H1 (cell line): ENCODE data around the gene STXBP6. TPM values are rescaled to one million over a fixed set of nuclear protein-coding genes. Genes with fewer than 3 reads are reported as not detected.

ENCODE experiments used
- CTCF ChIA-PET: fragments of 300-600 bp; sonication (Branson Sonifier 250); formaldehyde crosslinking; loops from one replicate; lab custom pipeline; 2021; ENCODE audit not compliant: partially characterized antibody; lab: Charles Lee
- POLR2A ChIA-PET: fragments of 300-600 bp; sonication (Branson Sonifier 250); formaldehyde crosslinking; loops from one replicate; lab custom pipeline; 2021; ENCODE audit warnings: inconsistent platforms; ENCODE audit not compliant: partially characterized antibody; lab: Charles Lee
- DNase-seq, 2 experiments: peaks; one replicate each; pipeline versions ENCODE4 v3.0.0 to v3.0.0-alpha.2; 2010 to 2022; ENCODE audit warnings: low spot score in 2 of 2, low read depth in 1 of 2, mixed read lengths in 1 of 2
- FAIRE-seq: peaks from 2 replicates; lab custom pipeline; 2011; peaks lifted over from hg19 to GRCh38; lab: Jason Lieb, UNC
- H2AFZ ChIP-seq: 2 replicates; pipeline ENCODE4 v1.8.1; 2012; ENCODE audit warnings: low read length, inconsistent platforms
- H2AK5ac ChIP-seq: 2 replicates; pipeline ENCODE4 v1.6.1; 2013; ENCODE audit warnings: low read depth, low read length
- H2BK120ac ChIP-seq: replicated peaks from 2 replicates; pipeline ENCODE3; 2013; ENCODE audit warnings: low read depth, low read length, inconsistent platforms
- H2BK12ac ChIP-seq: 2 replicates; pipeline ENCODE4 v1.6.1; 2013; ENCODE audit warnings: low read depth, low read length
- H2BK15ac ChIP-seq: 2 replicates; pipeline ENCODE4 v1.6.1; 2013; ENCODE audit warnings: low read length
- H2BK20ac ChIP-seq: 2 replicates; pipeline ENCODE4 v1.6.1; 2013; ENCODE audit warnings: low read length
- H2BK5ac ChIP-seq: 2 replicates; pipeline ENCODE4 v1.6.1; 2013; ENCODE audit warnings: low read depth, low read length
- H3K14ac ChIP-seq: 2 replicates; pipeline ENCODE4 v1.6.1; 2013; ENCODE audit warnings: inconsistent platforms; ENCODE audit not compliant: insufficient read length
- H3K18ac ChIP-seq: 2 replicates; pipeline ENCODE4 v1.6.1; 2013; ENCODE audit warnings: low read length; ENCODE audit errors: extremely low read depth
- H3K23ac ChIP-seq: 2 replicates; pipeline ENCODE4 v1.6.1; 2013; ENCODE audit warnings: inconsistent platforms; ENCODE audit not compliant: insufficient read length
- H3K23me2 ChIP-seq: 2 replicates; pipeline ENCODE4 v1.6.1; 2013; ENCODE audit warnings: low read depth, low read length
- H3K27ac ChIP-seq: 2 replicates; pipeline ENCODE4 v1.6.1; 2011; ENCODE audit warnings: low read depth, low read length, inconsistent platforms
- H3K27me3 ChIP-seq, 4 experiments: replicated peaks in 1 of 4; 1 replicate in 1 of 4; 2 replicates in 3 of 4; pipeline versions ENCODE4 v1.6.1 to v1.8.1; 2011 to 2013; ENCODE audit warnings: low read length in 3 of 4, mild to moderate bottlenecking in 3 of 4, inconsistent platforms in 2 of 4, mixed read lengths in 2 of 4, moderate library complexity in 1 of 4; ENCODE audit not compliant: control insufficient read depth in 3 of 4, insufficient read depth in 3 of 4; ENCODE audit errors: extremely low read depth in 1 of 4
- H3K36me3 ChIP-seq, 4 experiments: 2 replicates each; pipeline versions ENCODE4 v1.6.1 to v1.8.1; 2011 to 2013; ENCODE audit warnings: mild to moderate bottlenecking in 4 of 4, low read length in 3 of 4, moderate library complexity in 2 of 4, control low read depth in 1 of 4, inconsistent platforms in 1 of 4; ENCODE audit not compliant: insufficient read depth in 4 of 4, control insufficient read depth in 2 of 4
- H3K4ac ChIP-seq: replicated peaks from 2 replicates; pipeline ENCODE3; 2013; ENCODE audit warnings: low read length, low read depth, mixed read lengths, inconsistent platforms; ENCODE audit not compliant: insufficient read length
- H3K4me1 ChIP-seq, 4 experiments: replicated peaks in 1 of 4; 1 replicate in 1 of 4; 2 replicates in 3 of 4; pipeline versions ENCODE4 v1.6.1 to v1.8.1; 2011 to 2013; ENCODE audit warnings: low read length in 3 of 4, inconsistent platforms in 2 of 4, mixed read lengths in 1 of 4; ENCODE audit not compliant: insufficient read depth in 4 of 4, control insufficient read depth in 3 of 4
- H3K4me2 ChIP-seq, 2 experiments: 2 replicates each; pipeline versions ENCODE4 v1.6.1 to v1.8.1; 2011 to 2013; ENCODE audit warnings: low read depth in 2 of 2, low read length in 2 of 2, control low read depth in 1 of 2, inconsistent platforms in 1 of 2, mild to moderate bottlenecking in 1 of 2; ENCODE audit not compliant: insufficient read depth in 1 of 2
- H3K4me3 ChIP-seq, 4 experiments: fragments of 200-600, 300-600 bp in 1 of 4; sonication (generic), shearing (Covaris generic), sonication (Bioruptor Twin) in 1 of 4; 2 replicates each; pipeline versions ENCODE4 v1.5.1 to v1.8.1; 2011 to 2016; ENCODE audit warnings: low read length in 4 of 4, low read depth in 3 of 4, control low read depth in 2 of 4, inconsistent platforms in 2 of 4, mild to moderate bottlenecking in 2 of 4, mixed read lengths in 1 of 4, moderate library complexity in 1 of 4; ENCODE audit not compliant: insufficient read depth in 2 of 4; ENCODE audit errors: extremely low read depth in 1 of 4
- H3K56ac ChIP-seq: replicated peaks from 2 replicates; pipeline ENCODE3; 2013; ENCODE audit warnings: low read depth, mild to moderate bottlenecking, mixed read lengths, low read length, inconsistent platforms; ENCODE audit not compliant: insufficient read length
- H3K79me1 ChIP-seq: 2 replicates; pipeline ENCODE4 v1.6.1; 2013; ENCODE audit warnings: low read depth, low read length, control low read depth
- H3K79me2 ChIP-seq, 2 experiments: 2 replicates each; pipeline versions ENCODE4 v1.6.1 to v1.8.1; 2012 to 2013; ENCODE audit warnings: low read length in 2 of 2, mild to moderate bottlenecking in 2 of 2, inconsistent platforms in 1 of 2; ENCODE audit not compliant: insufficient read depth in 2 of 2, control insufficient read depth in 1 of 2
- H3K9ac ChIP-seq, 4 experiments: replicated peaks in 1 of 4; 1 replicate in 1 of 4; 2 replicates in 3 of 4; pipeline versions ENCODE4 v1.6.1 to v1.8.1; 2011 to 2013; ENCODE audit warnings: low read depth in 3 of 4, low read length in 3 of 4, control low read depth in 2 of 4, mild to moderate bottlenecking in 2 of 4, moderate library complexity in 2 of 4, inconsistent platforms in 1 of 4; ENCODE audit errors: extremely low read depth in 1 of 4
- H3K9me3 ChIP-seq, 2 experiments: 2 replicates each; pipeline versions ENCODE4 v1.6.1 to v1.8.1; 2012 to 2013; ENCODE audit warnings: mild to moderate bottlenecking in 2 of 2, moderate library complexity in 2 of 2, control low read depth in 1 of 2, inconsistent platforms in 1 of 2, low read depth in 1 of 2, low read length in 1 of 2, mixed read lengths in 1 of 2; ENCODE audit not compliant: insufficient read depth in 2 of 2
- H4K20me1 ChIP-seq, 2 experiments: replicated peaks in 1 of 2; 2 replicates each; pipeline versions ENCODE3 to v1.8.1; 2011 to 2013; ENCODE audit warnings: inconsistent platforms in 2 of 2, low read length in 2 of 2, mild to moderate bottlenecking in 1 of 2; ENCODE audit not compliant: insufficient read depth in 2 of 2, control insufficient read depth in 1 of 2
- H4K5ac ChIP-seq: 2 replicates; pipeline ENCODE4 v1.6.1; 2013; ENCODE audit warnings: low read length, low read depth, mixed read lengths, inconsistent platforms; ENCODE audit not compliant: insufficient read length
- H4K8ac ChIP-seq: 2 replicates; pipeline ENCODE4 v1.8.0; 2013; ENCODE audit warnings: mild to moderate bottlenecking, moderate library complexity, low read length, inconsistent platforms; ENCODE audit not compliant: insufficient read depth; ENCODE audit errors: extremely low read depth
- H4K91ac ChIP-seq: replicated peaks from 2 replicates; pipeline ENCODE3; 2013; ENCODE audit warnings: low read length, mixed read lengths, inconsistent platforms; ENCODE audit not compliant: insufficient read length
- BRCA1 ChIP-seq: IDR thresholded peaks from 2 replicates; pipeline ENCODE4 v1.6.1; 2012; ENCODE audit warnings: low read depth, low read length, improper control_type of control experiment
- CHD2 ChIP-seq: IDR thresholded peaks from 2 replicates; pipeline ENCODE4 v1.6.1; 2012; ENCODE audit warnings: low read length, improper control_type of control experiment
- CREB1 ChIP-seq: IDR thresholded peaks from 2 replicates; pipeline ENCODE4 v1.6.1; 2012; ENCODE audit warnings: inconsistent platforms
- E2F6 ChIP-seq: IDR thresholded peaks from 2 replicates; pipeline ENCODE4 v1.6.1; 2012; ENCODE audit warnings: inconsistent platforms
- EZH2 ChIP-seq: fragments of 200-600 bp; sonication (generic); IDR thresholded peaks from 2 replicates; pipeline ENCODE4 v1.7.1; 2012; ENCODE audit warnings: low read depth, mild to moderate bottlenecking, moderate library complexity, low read length, inconsistent platforms; ENCODE audit not compliant: severe bottlenecking
- JUN ChIP-seq: IDR thresholded peaks from 2 replicates; pipeline ENCODE4 v1.6.1; 2011; ENCODE audit warnings: low read depth, mild to moderate bottlenecking, improper control_type of control experiment, low read length
- PHF8 ChIP-seq: fragments of 200-600 bp; sonication (generic); conservative IDR thresholded peaks from 2 replicates; pipeline ENCODE4 v1.7.1; 2012; ENCODE audit warnings: low read depth, mild to moderate bottlenecking, inconsistent platforms, low read length, moderate library complexity
- POU5F1 ChIP-seq: IDR thresholded peaks from 2 replicates; pipeline ENCODE4 v1.6.1; 2011; ENCODE audit warnings: low read depth, mild to moderate bottlenecking, low read length, moderate library complexity
- RXRA ChIP-seq: IDR thresholded peaks from 2 replicates; pipeline ENCODE4 v1.6.1; 2011; ENCODE audit warnings: low read depth, mild to moderate bottlenecking, low read length, moderate library complexity; ENCODE audit not compliant: insufficient read depth
- SRF ChIP-seq: IDR thresholded peaks from 2 replicates; pipeline ENCODE4 v1.6.1; 2011; ENCODE audit warnings: mild to moderate bottlenecking, low read depth, low read length, moderate library complexity
- SUZ12 ChIP-seq: fragments of 200-600 bp; sonication (generic); IDR thresholded peaks from 2 replicates; pipeline ENCODE4 v1.6.1; 2012; ENCODE audit warnings: mild to moderate bottlenecking, inconsistent platforms, low read length, moderate library complexity, mixed read lengths
- TAF1 ChIP-seq: IDR thresholded peaks from 2 replicates; pipeline ENCODE4 v1.6.1; 2011; ENCODE audit warnings: mild to moderate bottlenecking, low read depth, low read length
- TBP ChIP-seq: IDR thresholded peaks from 2 replicates; pipeline ENCODE4 v1.6.1; 2011; ENCODE audit warnings: low read depth, low read length, improper control_type of control experiment
- WGBS, 2 experiments: shearing (Covaris generic) in 1 of 2; methylation state at CpG; one replicate each; pipeline versions ENCODE4 v1.1.6 to v1.1.7; 2013 to 2015; ENCODE audit warnings: low lambda C conversion rate in 2 of 2, mixed read lengths in 2 of 2, inconsistent platforms in 1 of 2, low coverage in 1 of 2, missing lambda C conversion rate in 1 of 2; ENCODE audit not compliant: insufficient replicate concordance in 2 of 2, insufficient coverage in 1 of 2, insufficient read length in 1 of 2; ENCODE audit errors: extremely low coverage in 1 of 2, missing lambda C conversion rate in 1 of 2; 5-methylcytosine and 5-hydroxymethylcytosine counted together
- polyA plus RNA-seq, 7 experiments: library from polyadenylated mRNA; depleted of rRNA in 3 of 7; stranded (reverse) in 5 of 7; unstranded in 2 of 7; fragments of >200 nt in 5 of 7; fragments of 200-250 nt in 2 of 7; gene quantifications; 1 replicate in 5 of 7; 2 replicates in 1 of 7; 4 replicates in 1 of 7; pipeline versions ENCODE4 v1.2.1 to v1.2.3, GENCODE V29; 2011 to 2013; ENCODE audit warnings: missing spikeins in 2 of 7, mixed read lengths in 2 of 7
- total RNA-seq: library from RNA; stranded (reverse); fragmentation: NEBNext Ultra II Directional; extraction: Animal tissue kit (Norgen Biotek cat#: 25700); gene quantifications from 2 replicates; pipeline ENCODE4 v1.2.1, GENCODE V29; 2021

The STXBP6 gene
- total and polyA plus RNA-seq, 2 of the 8 experiments (the other 6 are each of a cell fraction or from before 2014, with no cell fraction given): 9.4 to 18.1 TPM

- Histone ChIP-seq H2BK5ac (no peak overlapping the region), H3K36me3 (no peaks in the 10 kb centered on the region), H4K91ac (no peak overlapping the region), H2BK12ac (no peak overlapping the region), H3K27me3 (no peaks in the 10 kb centered on the region), H3K4ac (no peak overlapping the region), H4K8ac (no peak overlapping the region), H3K23ac (no peak overlapping the region), H4K20me1 (no peaks in the 10 kb centered on the region), H3K14ac (no peak overlapping the region), H2AK5ac (no peak overlapping the region), H3K9me3 (no peaks in the 10 kb centered on the region), H3K4me1 (no peaks in the 10 kb centered on the region), H3K23me2 (no peaks in the 10 kb centered on the region), H2AFZ (no peak overlapping the region), H3K4me2 (no peak overlapping the region), H3K9ac (no peak overlapping the region), H3K4me3 (no peak overlapping the region), H2BK120ac (no peak overlapping the region), H3K79me2 (no peaks in the 10 kb centered on the region), H3K18ac (no peak overlapping the region), H2BK15ac (no peak overlapping the region), H4K5ac (no peak overlapping the region), H3K79me1 (no peaks in the 10 kb centered on the region), H2BK20ac (no peak overlapping the region), H3K56ac (no peak overlapping the region), H3K27ac (no peak overlapping the region)
- CTCF ChIA-PET: interaction anchor here (0.6 kb wide), 1 partner anchor 9 kb away, joined by 4 read pairs; no protein-coding TSS in a partner anchor
- 89% methylated on average over 6 of the region's 6 CpGs; no CpG with 5 or more reads in 1 of the 2 experiments for WGBS, 2 experiments
- no peak for DNase-seq
- POLR2A ChIA-PET: no interaction called here
- FAIRE-seq: no peak
- no peak for TF ChIP-seq CHD2
- TF ChIP-seq RXRA: no peak
- no peak for TF ChIP-seq TAF1
- no peak for TF ChIP-seq JUN
- no peak for TF ChIP-seq PHF8
- TF ChIP-seq SUZ12: no peak
- no peak for TF ChIP-seq SRF
- TF ChIP-seq TBP: no peak
- TF ChIP-seq E2F6: no peak
- TF ChIP-seq BRCA1: no peak
- no peak for TF ChIP-seq CREB1
- TF ChIP-seq POU5F1: no peak
- TF ChIP-seq EZH2: no peak
Observed at GRCh38 chr14:24900269-24901100, 149.5 kb downstream of the STXBP6 start.
